ENCODE measurements around the gene HBEGF.
A peak's percentile ranks its signal among the peaks of the same experiment; 100 is the strongest.
"Not testable (repeated sequence)": the region's sequence is repeated elsewhere in the genome, so short reads cannot be mapped to it uniquely, and the experiment has no call there.

HBEGF gene

DNA sequence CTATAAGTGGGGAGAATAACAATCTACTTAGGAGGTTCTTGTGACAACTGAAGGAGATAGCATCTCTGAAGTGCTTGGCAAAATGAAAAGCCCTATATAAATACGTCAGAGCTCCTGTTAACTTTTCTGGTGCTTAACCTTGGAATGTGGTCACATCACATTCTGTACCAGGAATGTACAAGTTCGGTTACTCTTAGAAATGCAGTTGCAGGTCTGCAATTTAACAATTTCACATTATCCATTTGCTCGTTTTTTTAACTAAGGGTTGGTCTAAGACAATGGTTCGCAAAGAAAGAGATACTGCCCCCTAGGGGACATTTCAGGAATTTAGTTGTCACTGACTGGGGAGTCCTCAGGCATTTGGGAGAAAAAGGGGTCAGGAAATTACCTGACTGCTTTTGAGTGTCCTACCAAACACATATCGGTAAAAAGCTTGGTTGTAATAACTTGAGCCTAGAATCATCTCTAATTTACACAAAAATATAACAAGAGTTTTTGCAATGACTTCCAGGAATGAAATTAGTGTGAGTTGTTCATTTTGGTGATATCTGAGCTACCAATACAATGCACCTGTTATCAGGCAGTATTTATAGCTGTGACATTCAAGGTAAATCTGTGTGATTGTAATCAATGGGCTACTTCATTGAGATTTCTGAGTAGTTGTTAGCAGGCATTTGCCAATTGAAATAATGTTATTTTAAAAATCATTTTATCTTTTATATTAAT is 5.4 kb upstream of the HBEGF start:
- TF ChIP-seq, protein P1, sequence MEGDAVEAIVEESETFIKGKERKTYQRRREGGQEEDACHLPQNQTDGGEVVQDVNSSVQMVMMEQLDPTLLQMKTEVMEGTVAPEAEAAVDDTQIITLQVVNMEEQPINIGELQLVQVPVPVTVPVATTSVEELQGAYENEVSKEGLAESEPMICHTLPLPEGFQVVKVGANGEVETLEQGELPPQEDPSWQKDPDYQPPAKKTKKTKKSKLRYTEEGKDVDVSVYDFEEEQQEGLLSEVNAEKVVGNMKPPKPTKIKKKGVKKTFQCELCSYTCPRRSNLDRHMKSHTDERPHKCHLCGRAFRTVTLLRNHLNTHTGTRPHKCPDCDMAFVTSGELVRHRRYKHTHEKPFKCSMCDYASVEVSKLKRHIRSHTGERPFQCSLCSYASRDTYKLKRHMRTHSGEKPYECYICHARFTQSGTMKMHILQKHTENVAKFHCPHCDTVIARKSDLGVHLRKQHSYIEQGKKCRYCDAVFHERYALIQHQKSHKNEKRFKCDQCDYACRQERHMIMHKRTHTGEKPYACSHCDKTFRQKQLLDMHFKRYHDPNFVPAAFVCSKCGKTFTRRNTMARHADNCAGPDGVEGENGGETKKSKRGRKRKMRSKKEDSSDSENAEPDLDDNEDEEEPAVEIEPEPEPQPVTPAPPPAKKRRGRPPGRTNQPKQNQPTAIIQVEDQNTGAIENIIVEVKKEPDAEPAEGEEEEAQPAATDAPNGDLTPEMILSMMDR (conservative IDR thresholded peaks at IDR 0.05; ENCODE audit: low read depth, low read length), result peak; percentile 80
- H3K4me3 ChIP-seq (ENCODE audit: low read length), result no peak overlapping the region
- DNase-seq (ENCODE audit: low read depth), result peak; percentile 44

DNA sequence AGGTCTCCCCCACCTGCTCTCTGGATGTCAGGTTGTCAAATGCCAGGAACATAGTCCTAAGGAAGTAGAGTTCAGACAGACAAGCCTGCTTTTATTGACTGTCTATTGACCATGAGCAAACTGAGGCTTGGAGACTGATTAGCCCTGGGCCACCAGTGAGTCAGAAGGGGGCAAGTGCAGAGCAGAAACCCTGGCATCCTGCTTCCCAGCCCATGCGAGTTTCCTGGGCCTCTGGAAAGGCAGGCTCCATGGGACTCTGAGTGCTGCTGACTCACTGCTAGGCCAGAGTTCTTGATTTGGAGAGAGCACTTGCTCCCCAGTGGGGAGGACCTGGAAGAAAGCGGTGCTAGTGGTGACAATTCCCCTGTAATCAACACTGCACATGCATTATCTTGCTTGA is 2.8 kb upstream of the HBEGF start:
- TF ChIP-seq, protein P1 (conservative IDR thresholded peaks at IDR 0.05; ENCODE audit: low read depth, low read length), result no peak
- no peak overlapping the region for H3K4me3 ChIP-seq (ENCODE audit: low read length)
- no peak for DNase-seq (ENCODE audit: low read depth)

DNA sequence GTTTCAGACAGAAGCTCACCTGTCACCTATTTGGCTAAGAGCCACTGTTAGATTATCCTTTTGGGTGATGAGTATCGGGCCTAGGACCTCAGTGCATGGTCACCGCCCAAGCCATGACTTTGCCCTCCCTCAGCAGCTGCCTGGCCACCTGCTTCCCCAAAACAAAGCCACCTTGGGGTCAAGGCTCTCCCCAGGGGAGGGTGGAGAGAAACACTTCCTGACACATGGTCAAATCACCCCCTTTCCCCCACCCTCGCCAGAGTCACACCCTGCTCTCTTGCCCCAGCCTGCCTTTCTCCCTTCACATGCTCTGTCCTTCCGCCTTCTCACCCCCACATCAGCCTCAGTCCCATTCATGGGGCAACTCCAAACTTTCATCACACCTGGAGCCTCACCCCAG is 1.7 kb upstream of the HBEGF start:
- no peak overlapping the region for H3K4me3 ChIP-seq (ENCODE audit: low read length)
- no peak for DNase-seq (ENCODE audit: low read depth)
- TF ChIP-seq, protein P1 (conservative IDR thresholded peaks at IDR 0.05; ENCODE audit: low read depth, low read length), result no peak

DNA sequence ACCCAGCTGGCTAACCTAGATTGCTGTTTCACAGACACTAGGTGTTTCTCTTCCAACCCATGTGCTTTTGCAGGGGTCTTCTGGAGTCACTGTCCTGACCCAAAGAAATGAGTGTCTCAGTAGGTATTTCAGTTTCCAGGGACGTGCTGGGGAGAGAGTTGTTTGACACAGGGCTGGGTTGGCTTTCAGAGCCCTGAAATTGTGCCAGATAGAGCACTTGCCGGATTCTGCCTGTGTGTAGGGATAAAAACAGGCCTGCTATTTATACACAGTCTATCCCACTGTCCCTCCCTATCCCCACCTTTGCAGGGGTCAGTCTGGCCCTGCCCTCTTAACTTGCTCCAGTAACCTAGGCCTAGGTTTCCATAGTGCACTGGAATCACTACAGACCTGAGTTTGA is 957 bp upstream of the HBEGF start:
- DNase-seq (ENCODE audit: low read depth), result no peak
- no peak overlapping the region for H3K4me3 ChIP-seq (ENCODE audit: low read length)
- TF ChIP-seq, protein P1 (conservative IDR thresholded peaks at IDR 0.05; ENCODE audit: low read depth, low read length), result no peak

DNA sequence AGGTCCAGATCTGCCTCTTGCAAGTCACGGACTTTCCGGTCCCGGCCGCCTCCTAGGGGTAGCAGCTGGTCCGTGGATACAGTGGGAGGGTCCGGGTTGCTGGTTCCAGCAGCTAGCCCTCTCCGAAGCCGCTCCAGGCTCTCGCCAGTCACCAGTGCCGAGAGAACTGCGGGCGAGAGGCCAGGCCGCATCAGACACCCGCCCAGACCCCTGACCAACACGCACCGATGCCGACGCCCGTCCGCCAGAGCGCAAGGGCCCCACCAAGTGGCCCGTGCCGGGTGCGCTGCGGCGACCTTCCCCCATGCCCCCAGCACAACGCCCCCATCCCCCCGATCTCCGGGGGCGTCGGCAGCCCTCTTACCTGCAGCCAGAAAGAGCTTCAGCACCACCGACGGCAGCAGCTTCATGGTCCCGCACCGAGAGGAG is 470 bp downstream of the HBEGF start:
- H3K4me3 ChIP-seq (ENCODE audit: low read length), result peak overlapping the region; percentile 63
- TF ChIP-seq, protein P1 (conservative IDR thresholded peaks at IDR 0.05; ENCODE audit: low read depth, low read length), result peak; percentile 38
- DNase-seq (ENCODE audit: low read depth), result no peak

DNA sequence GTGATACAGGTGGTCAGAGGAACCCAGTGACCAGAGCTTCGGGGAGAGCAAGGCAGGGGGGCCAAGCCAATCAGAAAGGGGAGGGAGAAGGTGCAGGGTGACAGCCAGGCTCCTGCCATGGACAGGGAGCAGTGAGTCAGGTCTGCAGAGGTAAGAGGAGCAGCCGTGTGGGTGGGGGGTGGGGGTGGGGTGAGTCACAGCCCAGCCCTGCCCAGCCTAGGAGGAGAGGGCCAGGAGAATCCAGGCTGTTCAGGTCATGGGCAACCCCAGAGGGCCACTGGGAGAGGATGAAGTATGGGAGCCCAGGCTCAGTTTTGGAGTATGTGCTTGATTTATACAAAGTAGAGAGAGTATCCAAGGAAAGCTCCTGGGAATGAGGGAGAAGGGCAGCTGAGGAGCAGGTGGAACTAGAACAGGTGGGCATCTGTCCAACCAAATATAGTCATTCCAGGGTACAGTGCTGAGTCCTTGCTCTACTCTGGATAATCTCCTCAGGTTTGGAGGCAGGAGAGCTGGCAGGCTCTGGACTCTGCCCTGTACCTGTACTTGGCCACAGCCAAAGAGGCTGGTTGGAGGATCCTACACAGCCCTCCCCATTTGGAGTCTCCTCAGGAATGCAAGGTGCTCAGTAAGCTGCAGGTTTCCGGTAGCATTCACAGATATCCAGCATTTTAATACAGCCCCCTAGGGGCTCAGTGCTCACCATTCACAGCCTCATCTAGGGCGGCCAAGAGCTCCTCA is 1.6 kb downstream of the HBEGF start:
- DNase-seq (ENCODE audit: low read depth), result no peak
- H3K4me3 ChIP-seq (ENCODE audit: low read length), result no peak overlapping the region
- TF ChIP-seq, protein P1 (conservative IDR thresholded peaks at IDR 0.05; ENCODE audit: low read depth, low read length), result no peak

DNA sequence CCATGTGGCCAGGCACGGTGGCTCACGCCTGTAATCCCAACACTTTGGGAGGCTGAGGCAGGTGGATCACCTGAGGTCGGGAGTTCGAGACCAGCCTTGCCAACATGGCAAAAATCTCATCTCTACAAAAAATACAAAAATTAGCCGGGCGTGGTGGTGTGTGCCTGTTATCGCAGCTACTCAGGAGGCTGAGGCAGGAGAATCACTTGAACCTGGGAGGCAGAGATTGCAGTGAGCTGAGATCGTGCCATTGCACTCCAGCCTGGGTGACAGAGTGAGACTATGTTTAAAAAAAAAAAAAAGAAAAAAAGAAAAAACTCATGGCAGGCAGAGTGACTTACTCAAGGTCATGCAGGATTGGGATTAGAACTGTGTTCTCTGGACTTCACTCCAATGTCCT is 2.6 kb downstream of the HBEGF start:
- H3K4me3 ChIP-seq (ENCODE audit: low read length); DNase-seq (ENCODE audit: low read depth): not testable (repeated sequence)
